Endothelial cell of hepatic sinusoid (primary cell): ENCODE measurements around the gene IRX4.
"Not testable (repeated sequence)": the region's sequence is repeated elsewhere in the genome, so short reads cannot be mapped to it uniquely, and the experiment has no call there.

ENCODE experiments used
- in situ Hi-C: cut with HindIII; loops from 2 replicates; pipeline ENCODE4 v1.10.0; 2017; ENCODE audit warnings: low sequenced_read_pairs

The IRX4 gene

GRCh38 chr5:1879292-1880263, 3.1 kb downstream of the IRX4 start:
- in situ Hi-C loops, result no loop called here

GRCh38 chr5:1878050-1878849, 4.5 kb downstream of the IRX4 start:
- in situ Hi-C loops, result no loop called here

- in situ Hi-C loops, result no loop called here
Measured at GRCh38 chr5:1877103-1878049, 5.3 kb downstream of the IRX4 start.

GRCh38 chr5:1876660-1877064, 6.1 kb downstream of the IRX4 start:
- in situ Hi-C loops, result no loop called here

- in situ Hi-C loops, result no loop called here
Measured at GRCh38 chr5:1875843-1876659, 6.7 kb downstream of the IRX4 start.

- in situ Hi-C loops, result no loop called here
Measured at GRCh38 chr5:1875281-1875842, 7.4 kb downstream of the IRX4 start.

GRCh38 chr5:1874771-1875220, 7.9 kb downstream of the IRX4 start:
- in situ Hi-C loops, result no loop called here

- in situ Hi-C loops, result no loop called here
Measured at GRCh38 chr5:1874348-1874747, 8.4 kb downstream of the IRX4 start.

- in situ Hi-C loops, result no loop called here
Measured at GRCh38 chr5:1873243-1873959, 9.3 kb downstream of the IRX4 start.

GRCh38 chr5:1871441-1871840, 11.3 kb downstream of the IRX4 start:
- in situ Hi-C loops, result no loop called here

GRCh38 chr5:1870435-1871272, 12.1 kb downstream of the IRX4 start:
- in situ Hi-C loops, result not testable (repeated sequence)

GRCh38 chr5:1868886-1869475, 13.7 kb downstream of the IRX4 start:
- in situ Hi-C loops, result no loop called here

GRCh38 chr5:1867815-1868143, 14.9 kb downstream of the IRX4 start:
- in situ Hi-C loops, result no loop called here

GRCh38 chr5:1867114-1867814, 15.5 kb downstream of the IRX4 start:
- in situ Hi-C loops, result no loop called here

GRCh38 chr5:1865948-1866347, 16.8 kb downstream of the IRX4 start:
- in situ Hi-C loops, result no loop called here

- in situ Hi-C loops, result no loop called here
Measured at GRCh38 chr5:1865486-1865885, 17.2 kb downstream of the IRX4 start.

- in situ Hi-C loops, result no loop called here
Measured at GRCh38 chr5:1864896-1865440, 17.8 kb downstream of the IRX4 start.
